ENCODE results near the gene FRK. TPM values are rescaled to one million over a fixed set of nuclear protein-coding genes. Genes with fewer than 3 reads are reported as not detected.

Gene FRK
- total RNA-seq, 5 donors from 2014 or later (not counting 1 experiment from before 2014, with no cell fraction given): 0.02 to 0.07 (median 0.06) TPM

- ATAC-seq (replicated peaks in 1 of 4): no peak
- no peaks in the 10 kb centered on the region for H3K9me3 ChIP-seq
Observed at GRCh38 chr6:116027801-116028200, 32.9 kb downstream of the FRK start.

GRCh38 chr6:116025405-116025804 lies 35.3 kb downstream of the FRK start:
- ChIA-PET CTCF (no interaction called here), POLR2A (no interaction called here)
- Mint-ChIP-seq H3K27ac (no peak overlapping the region), H3K27me3 (peaks cover 2% of the 10 kb centered on the region in 2 donors), H3K4me3 (no peak overlapping the region), H3K36me3 (no peaks in the 10 kb centered on the region), H3K9me3 (no peaks in the 10 kb centered on the region), H3K4me1 (peaks cover 0 to 2% (median 0%) of the 10 kb centered on the region in 3 donors)
- H3K27ac ChIP-seq (ENCODE audit: low read length): no peak overlapping the region
- H3K4me1 ChIP-seq (ENCODE audit: control insufficient read depth in 1 of 2, extremely low read depth in 1 of 2, insufficient read depth in 2 of 2, low read length in 2 of 2): no peaks in the 10 kb centered on the region
- no peak overlapping the region for H3K4me3 ChIP-seq (ENCODE audit: control insufficient read depth in 1 of 2, extremely low read depth in 1 of 2, low read length in 1 of 2)
- ATAC-seq (replicated peaks in 1 of 4) (no peak), DNase-seq (no peak)
- H3K9me3 ChIP-seq: no peaks in the 10 kb centered on the region
- H3K27me3 ChIP-seq (replicated peaks in 1 of 2; ENCODE audit: control insufficient read depth in 2 of 2, extremely low read depth in 1 of 2, insufficient read depth in 2 of 2, low read length in 1 of 2): peaks cover 0 to 2% of the 10 kb centered on the region in 2 experiments
- no peaks in the 10 kb centered on the region for H3K36me3 ChIP-seq (ENCODE audit: control insufficient read depth in 2 of 2, extremely low read depth in 1 of 2, insufficient read depth in 1 of 2, low read length in 1 of 2)

More at GRCh38 chr6:116027801-116028200, 32.9 kb downstream of the FRK start:
- Histone ChIP-seq H3K36me3 (ENCODE audit: control insufficient read depth in 2 of 2, extremely low read depth in 1 of 2, insufficient read depth in 1 of 2, low read length in 1 of 2) (no peaks in the 10 kb centered on the region), H3K27me3 (replicated peaks in 1 of 2; ENCODE audit: control insufficient read depth in 2 of 2, extremely low read depth in 1 of 2, insufficient read depth in 2 of 2, low read length in 1 of 2) (peaks cover 0 to 2% of the 10 kb centered on the region in 2 experiments), H3K27ac (ENCODE audit: low read length) (no peak overlapping the region), H3K4me3 (ENCODE audit: control insufficient read depth in 1 of 2, extremely low read depth in 1 of 2, low read length in 1 of 2) (no peak overlapping the region), H3K4me1 (ENCODE audit: control insufficient read depth in 1 of 2, extremely low read depth in 1 of 2, insufficient read depth in 2 of 2, low read length in 2 of 2) (no peaks in the 10 kb centered on the region)
- H3K4me1 Mint-ChIP-seq: peaks cover 0 to 2% (median 0%) of the 10 kb centered on the region in 3 donors
- DNase-seq: no peak
- H3K36me3 Mint-ChIP-seq: no peaks in the 10 kb centered on the region
- H3K4me3 Mint-ChIP-seq: no peak overlapping the region
- H3K9me3 Mint-ChIP-seq: no peaks in the 10 kb centered on the region
- no peak overlapping the region for H3K27ac Mint-ChIP-seq
- ChIA-PET POLR2A (no interaction called here), CTCF (no interaction called here)
- H3K27me3 Mint-ChIP-seq: peaks cover 2 to 5% of the 10 kb centered on the region in 2 donors

- CTCF ChIA-PET: no interaction called here
- peaks cover 13 to 14% of the 10 kb centered on the region in 2 donors for H3K27me3 Mint-ChIP-seq
- H3K36me3 Mint-ChIP-seq: no peaks in the 10 kb centered on the region
- no peak for ATAC-seq (replicated peaks in 1 of 4)
- H3K9me3 ChIP-seq: no peaks in the 10 kb centered on the region
- H3K27ac ChIP-seq (ENCODE audit: low read length): no peak overlapping the region
- no peaks in the 10 kb centered on the region for H3K27me3 ChIP-seq (replicated peaks in 1 of 2; ENCODE audit: control insufficient read depth in 2 of 2, extremely low read depth in 1 of 2, insufficient read depth in 2 of 2, low read length in 1 of 2)
- peaks cover 0 to 2% (median 0%) of the 10 kb centered on the region in 3 donors for H3K4me1 Mint-ChIP-seq
- WGBS (ENCODE audit: insufficient coverage): no CpG with 5 or more reads among the region's 2 CpGs
- POLR2A ChIA-PET: no interaction called here
- H3K4me3 Mint-ChIP-seq: no peak overlapping the region
- H3K4me3 ChIP-seq (ENCODE audit: control insufficient read depth in 1 of 2, extremely low read depth in 1 of 2, low read length in 1 of 2): no peak overlapping the region
- no peak overlapping the region for H3K27ac Mint-ChIP-seq
- no peaks in the 10 kb centered on the region for H3K9me3 Mint-ChIP-seq
- H3K4me1 ChIP-seq (ENCODE audit: control insufficient read depth in 1 of 2, extremely low read depth in 1 of 2, insufficient read depth in 2 of 2, low read length in 2 of 2): no peaks in the 10 kb centered on the region
- no peaks in the 10 kb centered on the region for H3K36me3 ChIP-seq (ENCODE audit: control insufficient read depth in 2 of 2, extremely low read depth in 1 of 2, insufficient read depth in 1 of 2, low read length in 1 of 2)
- no peak for DNase-seq
Observed at GRCh38 chr6:116022841-116023445, 37.7 kb downstream of the FRK start.

- no peak for ATAC-seq (replicated peaks in 1 of 4)
- H3K4me1 Mint-ChIP-seq: no peaks in the 10 kb centered on the region
- CTCF ChIA-PET: no interaction called here
Observed at GRCh38 chr6:116020738-116021137, 40.0 kb downstream of the FRK start.

GRCh38 chr6:116019428-116019827 lies 41.3 kb downstream of the FRK start:
- Histone ChIP-seq H3K9me3 (no peaks in the 10 kb centered on the region), H3K4me3 (ENCODE audit: control insufficient read depth in 1 of 2, extremely low read depth in 1 of 2, low read length in 1 of 2) (no peak overlapping the region), H3K27me3 (replicated peaks in 1 of 2; ENCODE audit: control insufficient read depth in 2 of 2, extremely low read depth in 1 of 2, insufficient read depth in 2 of 2, low read length in 1 of 2) (no peaks in the 10 kb centered on the region), H3K36me3 (ENCODE audit: control insufficient read depth in 2 of 2, extremely low read depth in 1 of 2, insufficient read depth in 1 of 2, low read length in 1 of 2) (no peaks in the 10 kb centered on the region), H3K27ac (ENCODE audit: low read length) (no peak overlapping the region), H3K4me1 (ENCODE audit: control insufficient read depth in 1 of 2, extremely low read depth in 1 of 2, insufficient read depth in 2 of 2, low read length in 2 of 2) (no peaks in the 10 kb centered on the region)
- H3K27ac Mint-ChIP-seq: no peak overlapping the region
- H3K4me3 Mint-ChIP-seq: no peak overlapping the region
- H3K9me3 Mint-ChIP-seq: no peaks in the 10 kb centered on the region
- DNase-seq: no peak
- H3K36me3 Mint-ChIP-seq: no peaks in the 10 kb centered on the region
- H3K4me1 Mint-ChIP-seq: no peaks in the 10 kb centered on the region
- ATAC-seq (replicated peaks in 1 of 4): no peak
- ChIA-PET POLR2A (no interaction called here), CTCF (interaction anchor here in 1 of 2 donors (0.6 kb wide), 1 partner anchor 15 kb away, joined by 3 read pairs; no protein-coding TSS in a partner anchor)
- H3K27me3 Mint-ChIP-seq: peaks cover 24 to 36% of the 10 kb centered on the region in 2 donors
- WGBS (ENCODE audit: insufficient coverage): no CpG with 5 or more reads among the region's 2 CpGs

More at GRCh38 chr6:116020738-116021137, 40.0 kb downstream of the FRK start:
- DNase-seq: no peak
- H3K36me3 Mint-ChIP-seq: no peaks in the 10 kb centered on the region
- no peaks in the 10 kb centered on the region for H3K4me1 ChIP-seq (ENCODE audit: control insufficient read depth in 1 of 2, extremely low read depth in 1 of 2, insufficient read depth in 2 of 2, low read length in 2 of 2)
- H3K27me3 Mint-ChIP-seq: peaks cover 18 to 23% of the 10 kb centered on the region in 2 donors
- no peak overlapping the region for H3K27ac Mint-ChIP-seq
- H3K9me3 Mint-ChIP-seq: no peaks in the 10 kb centered on the region
- H3K4me3 Mint-ChIP-seq: no peak overlapping the region
- POLR2A ChIA-PET: interaction anchor here in 1 of 2 donors (0.7 kb wide), 1 partner anchor 15 kb away, joined by 3 read pairs; no protein-coding TSS in a partner anchor
- H3K36me3 ChIP-seq (ENCODE audit: control insufficient read depth in 2 of 2, extremely low read depth in 1 of 2, insufficient read depth in 1 of 2, low read length in 1 of 2): no peaks in the 10 kb centered on the region
- H3K9me3 ChIP-seq: no peaks in the 10 kb centered on the region
- H3K4me3 ChIP-seq (ENCODE audit: control insufficient read depth in 1 of 2, extremely low read depth in 1 of 2, low read length in 1 of 2): no peak overlapping the region
- no peaks in the 10 kb centered on the region for H3K27me3 ChIP-seq (replicated peaks in 1 of 2; ENCODE audit: control insufficient read depth in 2 of 2, extremely low read depth in 1 of 2, insufficient read depth in 2 of 2, low read length in 1 of 2)
- H3K27ac ChIP-seq (ENCODE audit: low read length): no peak overlapping the region

GRCh38 chr6:116018976-116019375 lies 41.7 kb downstream of the FRK start:
- CTCF ChIA-PET: interaction anchor here in 1 of 2 donors (0.6 kb wide), 1 partner anchor 15 kb away, joined by 3 read pairs; no protein-coding TSS in a partner anchor
- no CpG with 5 or more reads among the region's 1 CpG for WGBS (ENCODE audit: insufficient coverage)
- H3K27me3 ChIP-seq (replicated peaks in 1 of 2; ENCODE audit: control insufficient read depth in 2 of 2, extremely low read depth in 1 of 2, insufficient read depth in 2 of 2, low read length in 1 of 2): no peaks in the 10 kb centered on the region
- no peaks in the 10 kb centered on the region for H3K4me1 Mint-ChIP-seq
- no peaks in the 10 kb centered on the region for H3K9me3 Mint-ChIP-seq
- no peak overlapping the region for H3K27ac ChIP-seq (ENCODE audit: low read length)
- H3K27me3 Mint-ChIP-seq: peaks cover 28 to 40% of the 10 kb centered on the region in 2 donors
- ATAC-seq (replicated peaks in 1 of 4): no peak
- POLR2A ChIA-PET: no interaction called here
- H3K4me3 Mint-ChIP-seq: no peak overlapping the region
- H3K4me1 ChIP-seq (ENCODE audit: control insufficient read depth in 1 of 2, extremely low read depth in 1 of 2, insufficient read depth in 2 of 2, low read length in 2 of 2): no peaks in the 10 kb centered on the region
- no peak for DNase-seq
- H3K9me3 ChIP-seq: no peaks in the 10 kb centered on the region
- H3K36me3 ChIP-seq (ENCODE audit: control insufficient read depth in 2 of 2, extremely low read depth in 1 of 2, insufficient read depth in 1 of 2, low read length in 1 of 2): no peaks in the 10 kb centered on the region
- no peak overlapping the region for H3K4me3 ChIP-seq (ENCODE audit: control insufficient read depth in 1 of 2, extremely low read depth in 1 of 2, low read length in 1 of 2)
- no peaks in the 10 kb centered on the region for H3K36me3 Mint-ChIP-seq
- H3K27ac Mint-ChIP-seq: no peak overlapping the region
